Spleen (tissue), 7 donors: ENCODE data around the gene BMP3.

Experiments
- POLR2A ChIP-seq, 3 donors: fragments of 450-650 bp; IDR thresholded peaks; one replicate each; pipeline ENCODE4 v1.5.1; 2017; ENCODE audit warnings: antibody characterized with exemption in 3 of 3, mild to moderate bottlenecking in 1 of 3
- POLR2AphosphoS5 ChIP-seq, 3 donors: sonication (generic); formaldehyde crosslinking; IDR thresholded peaks; one replicate each; pipeline ENCODE4 v1.5.1; 2017; ENCODE audit warnings: antibody characterized with exemption in 3 of 3
- TF ChIP-seq, protein P1 (sequence below), 11 experiments: fragments of 200-600 bp in 7 of 11; fragments of 450-650 bp in 4 of 11; sonication (generic) in 4 of 11; IDR thresholded peaks in 8 of 11; conservative IDR thresholded peaks in 3 of 11; 1 replicate in 7 of 11; 2 replicates in 4 of 11; pipeline versions ENCODE4 v1.4.0 to v1.8.0; 2016 to 2021; ENCODE audit warnings: antibody characterized with exemption in 11 of 11, inconsistent platforms in 4 of 11, mild to moderate bottlenecking in 1 of 11
- donor health status: DM: no; HTN: no; CAD: no; lungs with moderate emphysema.
- donor health status: DM: no; HTN: no; CAD: no.
- donor health status: DM: no; HTN: no; CAD: no.

DNA sequence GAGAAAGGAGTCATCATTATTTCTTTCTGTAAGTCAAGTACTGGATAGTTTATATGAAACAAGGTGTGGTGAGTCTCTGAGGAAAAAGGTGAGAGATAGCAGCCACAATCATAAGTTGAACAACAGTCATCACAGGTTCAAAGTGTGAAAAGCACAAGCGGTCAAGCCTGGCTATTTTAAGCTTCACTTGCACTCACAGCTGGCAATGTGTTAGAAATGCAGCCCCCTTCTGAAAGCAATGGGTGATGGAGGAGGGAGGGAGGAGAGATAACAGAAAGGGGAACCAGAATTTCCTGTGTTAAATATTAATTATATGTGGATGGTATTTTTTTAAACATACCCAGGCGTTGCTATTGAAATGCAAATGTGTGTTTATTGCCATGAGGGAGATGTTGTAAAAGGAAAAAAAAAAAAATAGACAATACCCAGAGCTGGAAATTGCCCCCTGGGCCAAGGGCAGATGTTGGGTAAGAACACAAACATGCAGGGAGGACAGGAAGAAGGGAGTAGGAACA is 26.9 kb upstream of the BMP3 start:
- TF ChIP-seq, protein P1, sequence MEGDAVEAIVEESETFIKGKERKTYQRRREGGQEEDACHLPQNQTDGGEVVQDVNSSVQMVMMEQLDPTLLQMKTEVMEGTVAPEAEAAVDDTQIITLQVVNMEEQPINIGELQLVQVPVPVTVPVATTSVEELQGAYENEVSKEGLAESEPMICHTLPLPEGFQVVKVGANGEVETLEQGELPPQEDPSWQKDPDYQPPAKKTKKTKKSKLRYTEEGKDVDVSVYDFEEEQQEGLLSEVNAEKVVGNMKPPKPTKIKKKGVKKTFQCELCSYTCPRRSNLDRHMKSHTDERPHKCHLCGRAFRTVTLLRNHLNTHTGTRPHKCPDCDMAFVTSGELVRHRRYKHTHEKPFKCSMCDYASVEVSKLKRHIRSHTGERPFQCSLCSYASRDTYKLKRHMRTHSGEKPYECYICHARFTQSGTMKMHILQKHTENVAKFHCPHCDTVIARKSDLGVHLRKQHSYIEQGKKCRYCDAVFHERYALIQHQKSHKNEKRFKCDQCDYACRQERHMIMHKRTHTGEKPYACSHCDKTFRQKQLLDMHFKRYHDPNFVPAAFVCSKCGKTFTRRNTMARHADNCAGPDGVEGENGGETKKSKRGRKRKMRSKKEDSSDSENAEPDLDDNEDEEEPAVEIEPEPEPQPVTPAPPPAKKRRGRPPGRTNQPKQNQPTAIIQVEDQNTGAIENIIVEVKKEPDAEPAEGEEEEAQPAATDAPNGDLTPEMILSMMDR (IDR thresholded peaks at IDR 0.05 in 8 of 11, conservative IDR thresholded peaks at IDR 0.05 in 3 of 11), result no peak
- TF ChIP-seq POLR2A (IDR thresholded peaks at IDR 0.05) (no peak), POLR2AphosphoS5 (IDR thresholded peaks at IDR 0.05) (no peak)
